Subcutaneous adipose tissue (tissue), 4 donors: ENCODE results near the gene STN1. TPM values are rescaled to one million over a fixed set of nuclear protein-coding genes. Genes with fewer than 3 reads are reported as not detected.

Source experiments
- CTCF ChIP-seq: fragments of 450-650 bp; IDR thresholded peaks from one replicate; pipeline ENCODE4 v1.5.1; 2016; ENCODE audit warnings: low read depth, mild to moderate bottlenecking, control low read depth, antibody characterized with exemption, moderate library complexity
- total RNA-seq, 4 donors: library from RNA; depleted of rRNA; stranded (reverse); fragments of >200 nt; gene quantifications; one replicate each; pipeline ENCODE4 v1.1.0, GENCODE V29; 2016

STN1 gene
- total RNA-seq, 4 donors from 2014 or later: 16.6 to 28.4 (median 24.7) TPM

- TF ChIP-seq CTCF: no peak
These were observed 72.0 kb downstream of the STN1 start for GRCh38 chr10:103845972-103846371.

GRCh38 chr10:103843854-103844570, 74.0 kb downstream of the STN1 start:
- TF ChIP-seq CTCF: no peak

- no peak for TF ChIP-seq CTCF
These were observed 74.9 kb downstream of the STN1 start for GRCh38 chr10:103843045-103843444.

GRCh38 chr10:103842605-103843004, 75.4 kb downstream of the STN1 start:
- no peak for TF ChIP-seq CTCF

- TF ChIP-seq CTCF: no peak
These were observed 76.5 kb downstream of the STN1 start for GRCh38 chr10:103841519-103841918.

- no peak for TF ChIP-seq CTCF
These were observed 77.3 kb downstream of the STN1 start for GRCh38 chr10:103840740-103841070.

GRCh38 chr10:103839872-103840739, 77.9 kb downstream of the STN1 start:
- no peak for TF ChIP-seq CTCF
